ENCODE results near the gene CPNE7.
"Not testable (repeated sequence)": the region's sequence is repeated elsewhere in the genome, so short reads cannot be mapped to it uniquely, and the experiment has no call there.

The CPNE7 gene

DNA sequence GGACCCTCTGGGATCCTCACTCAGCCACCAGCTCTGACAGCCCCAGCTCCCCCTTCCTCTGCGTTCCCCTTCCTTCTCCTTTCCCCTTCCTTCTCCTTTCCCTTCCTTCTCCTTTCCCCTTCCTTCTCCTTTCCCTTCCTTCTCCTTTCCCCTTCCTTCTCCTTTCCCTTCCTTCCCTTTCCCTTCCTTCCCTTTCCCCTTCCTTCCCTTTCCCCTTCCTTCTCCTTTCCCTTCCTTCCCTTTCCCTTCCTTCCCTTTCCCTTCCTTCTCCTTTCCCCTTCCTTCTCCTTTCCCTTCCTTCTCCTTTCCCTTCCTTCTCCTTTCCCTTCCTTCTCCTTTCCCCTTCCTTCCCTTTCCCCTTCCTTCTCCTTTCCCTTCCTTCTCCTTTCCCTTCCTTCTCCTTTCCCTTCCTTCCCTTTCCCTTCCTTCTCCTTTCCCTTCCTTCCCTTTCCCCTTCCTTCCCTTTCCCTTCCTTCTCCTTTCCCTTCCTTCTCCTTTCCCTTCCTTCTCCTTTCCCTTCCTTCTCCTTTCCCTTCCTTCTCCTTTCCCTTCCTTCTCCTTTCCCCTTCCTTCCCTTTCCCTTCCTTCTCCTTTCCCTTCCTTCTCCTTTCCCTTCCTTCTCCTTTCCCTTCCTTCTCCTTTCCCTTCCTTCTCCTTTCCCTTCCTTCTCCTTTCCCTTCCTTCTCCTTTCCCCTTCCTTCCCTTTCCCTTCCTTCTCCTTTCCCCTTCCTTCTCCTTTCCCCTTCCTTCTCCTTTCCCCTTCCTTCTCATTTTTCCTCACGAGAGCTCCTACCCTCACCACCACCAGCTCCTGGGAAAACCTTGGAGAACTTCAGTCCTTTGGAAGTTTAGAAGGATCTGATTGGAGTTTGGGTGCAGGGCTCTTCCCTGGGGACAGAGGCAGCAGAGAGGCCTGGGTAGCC lies 59.2 kb downstream of the CPNE7 start:
- not testable (repeated sequence) for DNase-seq

DNA sequence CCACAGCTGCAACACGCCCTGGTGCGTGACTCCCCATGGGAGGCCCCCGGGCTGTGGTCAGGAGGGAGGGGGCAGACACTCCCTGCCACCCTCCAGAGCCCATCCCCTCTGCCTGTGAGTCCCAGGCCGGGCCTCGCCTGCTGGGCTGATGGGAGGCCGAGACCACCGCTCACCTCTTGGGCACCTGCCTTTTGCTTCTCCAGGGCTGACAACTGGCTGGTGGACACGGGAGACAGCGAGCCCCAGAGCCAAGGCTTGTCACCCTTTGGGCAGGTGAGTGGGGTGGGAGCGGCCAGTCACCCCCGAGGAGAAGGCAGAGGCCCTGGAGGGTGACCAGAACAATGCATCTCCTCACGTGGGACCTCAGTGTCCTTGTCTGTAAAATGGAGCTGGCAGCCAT lies 61.1 kb downstream of the CPNE7 start:
- DNase-seq, result no peak

DNA sequence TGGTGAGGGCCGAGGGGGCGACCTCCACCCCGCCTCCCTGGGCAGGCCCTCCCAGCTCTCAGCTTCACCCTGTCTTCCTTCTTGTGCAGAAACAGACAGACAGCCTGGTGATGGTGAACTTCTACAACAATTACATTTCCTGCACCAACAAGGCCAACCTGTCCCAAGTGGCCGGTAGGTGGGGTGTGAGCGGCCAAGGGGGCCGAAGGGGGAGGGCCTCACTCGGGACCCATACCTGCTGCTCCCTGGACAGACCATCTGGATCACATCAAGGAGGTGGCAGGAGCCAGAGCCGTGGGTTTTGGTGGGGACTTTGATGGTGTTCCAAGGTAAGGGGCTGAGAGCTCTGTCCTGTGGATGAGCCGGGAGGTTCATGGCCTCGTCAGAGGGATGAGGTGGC lies 61.8 kb downstream of the CPNE7 start:
- no peak for DNase-seq

GRCh38 chr16:89638455-89638854 lies 62.9 kb downstream of the CPNE7 start:
- DNase-seq, result no peak

DNA sequence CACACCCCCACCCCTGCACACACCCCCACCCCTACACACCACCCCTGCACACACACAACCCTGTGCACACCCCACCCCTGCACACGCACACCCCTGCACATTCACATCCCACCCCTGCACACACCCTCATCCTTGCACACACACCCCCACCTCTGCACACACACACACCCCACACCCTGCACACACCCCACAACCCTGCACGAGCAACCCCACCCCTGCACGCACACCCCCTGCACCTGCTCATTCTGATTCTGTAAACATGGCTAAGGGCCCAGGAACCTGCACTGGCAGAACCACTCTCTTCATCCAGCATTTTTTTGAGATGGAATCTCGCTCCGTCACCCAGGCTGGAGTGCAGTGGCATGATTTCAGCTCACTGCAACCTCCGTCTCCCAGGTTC lies 63.8 kb downstream of the CPNE7 start:
- DNase-seq, result no peak

GRCh38 chr16:89641458-89642119 lies 66.0 kb downstream of the CPNE7 start:
- DNase-seq, result no peak

- no peak for DNase-seq
Measured at GRCh38 chr16:89642574-89642973, 67.0 kb downstream of the CPNE7 start.

- DNase-seq, result no peak
Measured at GRCh38 chr16:89643769-89644300, 68.3 kb downstream of the CPNE7 start.

DNA sequence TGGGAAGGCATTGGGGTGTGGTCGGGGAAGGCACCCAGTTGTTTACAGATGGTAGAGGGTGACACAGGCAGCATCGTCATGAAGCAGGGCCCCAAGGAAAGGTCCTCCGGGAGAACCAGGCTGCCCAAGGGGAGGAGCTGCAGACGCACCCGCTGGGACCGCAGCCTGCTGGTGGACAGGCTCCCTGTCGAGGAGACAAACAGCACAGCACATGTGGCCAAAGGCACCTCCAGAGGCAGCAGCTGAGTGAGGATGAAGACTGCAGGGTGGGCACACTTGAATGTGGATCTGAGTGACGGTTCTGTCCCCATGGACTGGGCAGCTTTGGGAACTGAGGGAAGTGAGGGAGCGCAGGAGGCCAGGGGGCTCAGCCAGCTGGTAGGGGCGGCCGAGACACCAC lies 69.6 kb downstream of the CPNE7 start:
- no peak for DNase-seq

GRCh38 chr16:89646270-89646669 lies 70.7 kb downstream of the CPNE7 start:
- no peak for DNase-seq
